Upper lobe of left lung (tissue), 4 donors: Measurements from ENCODE around the gene KSR2.

ENCODE experiments used
- CTCF ChIP-seq, 6 experiments: fragments of 450-650 bp in 4 of 6; fragments of 200-600 bp in 2 of 6; sonication (generic) in 2 of 6; IDR thresholded peaks; one replicate each; pipeline ENCODE4 v1.5.1; 2016 to 2019; ENCODE audit warnings: antibody characterized with exemption in 6 of 6
- EP300 ChIP-seq, 4 donors: sonication (generic); formaldehyde crosslinking; IDR thresholded peaks; one replicate each; pipeline ENCODE4 v1.5.1; 2017; ENCODE audit warnings: antibody characterized with exemption in 4 of 4, control low read depth in 2 of 4
- POLR2AphosphoS5 ChIP-seq, 2 donors: sonication (generic); formaldehyde crosslinking; IDR thresholded peaks; one replicate each; pipeline ENCODE4 v1.5.1; 2017; ENCODE audit warnings: antibody characterized with exemption in 2 of 2

GRCh38 chr12:117466677-117467362, 502.0 kb downstream of the KSR2 start:
- no peak for TF ChIP-seq POLR2AphosphoS5 (IDR thresholded peaks at IDR 0.05)
- TF ChIP-seq CTCF (IDR thresholded peaks at IDR 0.05), result no peak
- no peak for TF ChIP-seq EP300 (IDR thresholded peaks at IDR 0.05)
